ENCODE measurements around the gene SEC14L3.

SEC14L3 gene

GRCh38 chr22:30471616-30472318, at the start of gene SEC14L3:
SEC14L3 (minus strand) TSS chr22:30472017; CDS start chr22:30471958, 59 bp downstream.
- no peak for DNase-seq
- TF ChIP-seq, protein P1, sequence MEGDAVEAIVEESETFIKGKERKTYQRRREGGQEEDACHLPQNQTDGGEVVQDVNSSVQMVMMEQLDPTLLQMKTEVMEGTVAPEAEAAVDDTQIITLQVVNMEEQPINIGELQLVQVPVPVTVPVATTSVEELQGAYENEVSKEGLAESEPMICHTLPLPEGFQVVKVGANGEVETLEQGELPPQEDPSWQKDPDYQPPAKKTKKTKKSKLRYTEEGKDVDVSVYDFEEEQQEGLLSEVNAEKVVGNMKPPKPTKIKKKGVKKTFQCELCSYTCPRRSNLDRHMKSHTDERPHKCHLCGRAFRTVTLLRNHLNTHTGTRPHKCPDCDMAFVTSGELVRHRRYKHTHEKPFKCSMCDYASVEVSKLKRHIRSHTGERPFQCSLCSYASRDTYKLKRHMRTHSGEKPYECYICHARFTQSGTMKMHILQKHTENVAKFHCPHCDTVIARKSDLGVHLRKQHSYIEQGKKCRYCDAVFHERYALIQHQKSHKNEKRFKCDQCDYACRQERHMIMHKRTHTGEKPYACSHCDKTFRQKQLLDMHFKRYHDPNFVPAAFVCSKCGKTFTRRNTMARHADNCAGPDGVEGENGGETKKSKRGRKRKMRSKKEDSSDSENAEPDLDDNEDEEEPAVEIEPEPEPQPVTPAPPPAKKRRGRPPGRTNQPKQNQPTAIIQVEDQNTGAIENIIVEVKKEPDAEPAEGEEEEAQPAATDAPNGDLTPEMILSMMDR (IDR thresholded peaks at IDR 0.05; ENCODE audit: borderline replicate concordance, extremely low read depth, low read length, poor library complexity, severe bottlenecking): no peak
- no peak for TF ChIP-seq EZH2 (IDR thresholded peaks at IDR 0.05; ENCODE audit: borderline replicate concordance, low read depth, low read length, severe bottlenecking)
- H3K4me2 ChIP-seq (ENCODE audit: insufficient read depth, low read length): no peak within 1 kb of the TSS
- no peak within 1 kb of the TSS for H3K27ac ChIP-seq (ENCODE audit: low read length)
- no peaks in the 10 kb centered on the region for H4K20me1 ChIP-seq (ENCODE audit: insufficient read depth, low read length)
- no peaks in the 10 kb centered on the region for H3K79me2 ChIP-seq (ENCODE audit: insufficient read depth, low read length)
- no peaks in the 10 kb centered on the region for H3K4me1 ChIP-seq (ENCODE audit: insufficient read depth, low read length)
- H3K4me3 ChIP-seq (ENCODE audit: low read depth in 1 of 2, low read length in 2 of 2): no peak within 1 kb of the TSS
- H3K9ac ChIP-seq (ENCODE audit: low read depth, low read length): no peak within 1 kb of the TSS
- no peak within 1 kb of the TSS for H2AFZ ChIP-seq (ENCODE audit: low read depth, low read length)
- H3K9me3 ChIP-seq (ENCODE audit: insufficient read depth, low read length, severe bottlenecking): no peaks in the 10 kb centered on the region
- no peaks in the 10 kb centered on the region for H3K36me3 ChIP-seq (ENCODE audit: insufficient read depth, low read length)
- ATAC-seq (ENCODE audit: insufficient read depth, low read depth): no peak
- peaks cover 9% of the 10 kb centered on the region for H3K27me3 ChIP-seq (ENCODE audit: insufficient read depth, low read length, poor library complexity)

DNA sequence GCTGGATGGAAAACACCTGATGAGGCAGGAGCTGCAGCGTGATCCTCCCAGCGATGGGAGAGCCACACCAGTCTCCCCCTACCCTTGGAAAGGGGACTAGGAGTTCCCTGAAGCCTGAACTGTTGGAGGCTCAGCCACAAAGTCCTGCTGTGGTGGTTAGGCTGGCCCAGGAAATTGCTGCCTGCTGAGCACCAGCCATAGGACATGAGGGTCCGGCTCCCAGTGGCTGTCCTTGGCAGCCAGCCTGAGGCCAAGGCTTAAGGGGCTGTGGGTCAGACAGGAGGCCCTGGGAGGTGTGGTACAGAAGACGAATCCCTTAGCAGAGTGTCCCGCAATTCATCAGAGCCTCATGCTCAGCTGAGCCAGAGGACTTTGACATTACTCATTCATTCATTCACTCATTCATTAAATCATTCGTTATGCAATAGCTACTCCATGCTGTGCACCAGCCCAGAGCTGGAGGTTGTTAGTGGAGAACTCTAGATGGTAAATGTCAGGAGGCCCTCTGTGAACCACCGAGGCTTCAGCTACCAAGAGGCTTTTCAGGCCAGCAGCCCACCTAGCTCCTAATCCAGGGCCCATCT, 48.1 kb upstream of the SEC14L3 start:
- no peak overlapping the region for H2AFZ ChIP-seq (ENCODE audit: low read depth, low read length)
- peaks cover 11% of the 10 kb centered on the region for H3K27me3 ChIP-seq (ENCODE audit: insufficient read depth, low read length, poor library complexity)
- H3K36me3 ChIP-seq (ENCODE audit: insufficient read depth, low read length): no peaks in the 10 kb centered on the region
- no peaks in the 10 kb centered on the region for H3K9me3 ChIP-seq (ENCODE audit: insufficient read depth, low read length, severe bottlenecking)
- no peaks in the 10 kb centered on the region for H4K20me1 ChIP-seq (ENCODE audit: insufficient read depth, low read length)
- no peak overlapping the region for H3K4me2 ChIP-seq (ENCODE audit: insufficient read depth, low read length)
- H3K9ac ChIP-seq (ENCODE audit: low read depth, low read length): no peak overlapping the region
- DNase-seq (no peak), ATAC-seq (ENCODE audit: insufficient read depth, low read depth) (no peak)
- H3K27ac ChIP-seq (ENCODE audit: low read length): no peak overlapping the region
- H3K4me3 ChIP-seq (ENCODE audit: low read depth in 1 of 2, low read length in 2 of 2): no peak overlapping the region
- TF ChIP-seq, protein P1 (IDR thresholded peaks at IDR 0.05; ENCODE audit: borderline replicate concordance, extremely low read depth, low read length, poor library complexity, severe bottlenecking): no peak
- TF ChIP-seq EZH2 (IDR thresholded peaks at IDR 0.05; ENCODE audit: borderline replicate concordance, low read depth, low read length, severe bottlenecking): no peak
- no peaks in the 10 kb centered on the region for H3K79me2 ChIP-seq (ENCODE audit: insufficient read depth, low read length)
- H3K4me1 ChIP-seq (ENCODE audit: insufficient read depth, low read length): no peaks in the 10 kb centered on the region

DNA sequence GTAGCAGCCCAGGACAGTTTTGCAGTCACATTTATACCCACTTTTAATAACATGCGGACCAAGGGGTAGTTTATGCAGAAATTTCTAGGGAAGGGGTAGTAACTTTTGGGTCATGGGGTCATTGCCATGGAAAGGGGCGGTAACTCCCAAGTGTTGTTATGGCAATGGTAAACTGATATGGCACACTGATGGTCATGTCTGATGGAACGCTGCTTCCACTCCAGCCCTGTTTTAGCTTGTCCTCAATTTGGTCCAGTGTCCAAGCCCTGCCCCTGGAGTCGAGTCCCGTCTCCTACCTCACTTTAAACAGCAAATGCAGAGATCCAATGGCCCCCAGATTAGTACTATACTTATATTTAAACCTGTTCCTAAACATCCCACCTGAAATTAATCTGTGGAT, 44.9 kb upstream of the SEC14L3 start:
- Histone ChIP-seq H2AFZ (ENCODE audit: low read depth, low read length) (no peak overlapping the region), H3K4me1 (ENCODE audit: insufficient read depth, low read length) (no peaks in the 10 kb centered on the region), H3K4me3 (ENCODE audit: low read depth in 1 of 2, low read length in 2 of 2) (no peak overlapping the region), H3K79me2 (ENCODE audit: insufficient read depth, low read length) (no peaks in the 10 kb centered on the region), H3K36me3 (ENCODE audit: insufficient read depth, low read length) (no peaks in the 10 kb centered on the region), H3K27ac (ENCODE audit: low read length) (no peak overlapping the region), H3K27me3 (ENCODE audit: insufficient read depth, low read length, poor library complexity) (peaks cover 3% of the 10 kb centered on the region), H3K9ac (ENCODE audit: low read depth, low read length) (no peak overlapping the region), H3K4me2 (ENCODE audit: insufficient read depth, low read length) (no peak overlapping the region), H3K9me3 (ENCODE audit: insufficient read depth, low read length, severe bottlenecking) (no peaks in the 10 kb centered on the region), H4K20me1 (ENCODE audit: insufficient read depth, low read length) (no peaks in the 10 kb centered on the region)
- no peak for ATAC-seq (ENCODE audit: insufficient read depth, low read depth)
- TF ChIP-seq, protein P1 (IDR thresholded peaks at IDR 0.05; ENCODE audit: borderline replicate concordance, extremely low read depth, low read length, poor library complexity, severe bottlenecking): no peak
- no peak for TF ChIP-seq EZH2 (IDR thresholded peaks at IDR 0.05; ENCODE audit: borderline replicate concordance, low read depth, low read length, severe bottlenecking)
- no peak for DNase-seq
